GM12873 (cell line): ENCODE measurements around the gene SUN5.

Experiments
- CTCF ChIP-seq: IDR thresholded peaks from 2 replicates; pipeline ENCODE4 v1.5.1; 2012; ENCODE audit warnings: low read depth, mild to moderate bottlenecking, moderate library complexity, low read length, control low read depth; ENCODE audit not compliant: insufficient read depth; ENCODE audit errors: missing control alignments

The SUN5 gene

GRCh38 chr20:33020278-33021161, 16.3 kb upstream of the SUN5 start:
- no peak for TF ChIP-seq CTCF

- TF ChIP-seq CTCF = no peak
Measured at GRCh38 chr20:33019465-33020277, 15.4 kb upstream of the SUN5 start.

GRCh38 chr20:33018169-33018931, 14.1 kb upstream of the SUN5 start:
- TF ChIP-seq CTCF = no peak

GRCh38 chr20:33017542-33017941, 13.3 kb upstream of the SUN5 start:
- no peak for TF ChIP-seq CTCF

- no peak for TF ChIP-seq CTCF
Measured at GRCh38 chr20:33016581-33017109, 12.4 kb upstream of the SUN5 start.

- TF ChIP-seq CTCF = no peak
Measured at GRCh38 chr20:33015700-33016580, 11.7 kb upstream of the SUN5 start.
